ENCODE results near the gene GALNT12.

DNA sequence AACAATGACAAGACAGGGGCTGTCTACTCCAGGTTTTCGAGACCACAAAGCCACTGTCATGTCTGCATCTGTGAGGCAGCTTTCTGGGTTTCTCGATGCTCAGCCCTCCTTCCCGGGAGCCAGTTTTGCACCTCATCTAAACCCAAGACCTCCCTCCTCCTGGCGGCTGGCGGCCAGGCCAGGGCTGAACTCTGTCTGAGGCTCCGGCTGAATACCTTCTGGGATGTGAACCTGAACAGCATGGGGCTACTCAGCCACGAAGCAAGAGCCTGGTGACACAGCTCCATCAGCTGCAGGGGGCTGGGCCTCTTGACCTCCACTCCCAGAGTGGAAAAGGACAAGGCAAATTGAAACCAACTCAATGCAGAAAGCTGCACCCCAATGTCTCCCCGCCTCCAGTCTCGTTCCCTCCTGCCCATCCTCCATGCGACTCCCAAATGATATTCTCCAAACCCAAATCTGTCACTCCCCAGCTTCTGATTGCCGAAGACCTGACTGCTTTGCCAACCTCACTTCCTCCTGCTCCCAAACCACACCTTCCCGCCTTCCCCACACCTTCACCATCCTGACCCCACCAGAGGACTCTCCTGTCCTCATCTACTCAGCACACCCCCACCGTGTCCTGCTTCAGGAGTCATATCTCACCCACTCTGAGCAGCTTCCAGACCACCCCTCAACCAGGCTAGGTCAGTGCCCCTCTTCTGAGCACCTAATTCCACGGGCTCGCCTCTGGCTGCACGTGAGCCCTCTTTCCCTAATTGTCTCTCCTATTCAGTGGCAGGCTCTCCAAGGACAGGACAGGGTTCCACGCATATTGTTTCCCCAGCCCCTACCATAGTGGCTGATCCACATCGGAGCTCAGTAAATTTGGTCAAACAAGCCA, 15.6 kb upstream of the GALNT12 start:
- no peak for TF ChIP-seq CTCF (IDR thresholded peaks at IDR 0.05)
- no peak for TF ChIP-seq POLR2A (IDR thresholded peaks at IDR 0.05)

All from esophagus squamous epithelium (tissue), 4 donors.